ENCODE measurements around the gene RNU6-1.

- TF ChIP-seq EZH2 (IDR thresholded peaks at IDR 0.05) (no peak), POLR2AphosphoS5 (IDR thresholded peaks at IDR 0.05; ENCODE audit: borderline replicate concordance, low read depth, low read length) (no peak)
Measured at GRCh38 chr15:67792250-67792942, 47.4 kb downstream of the RNU6-1 start.

All from SK-N-MC (cell line).